Measurements from ENCODE around the gene CFAP45.
A peak's percentile ranks its signal among the peaks of the same experiment; 100 is the strongest.
"Not testable (repeated sequence)": the region's sequence is repeated elsewhere in the genome, so short reads cannot be mapped to it uniquely, and the experiment has no call there.

Gene CFAP45

GRCh38 chr1:159913451-159914192, 13.7 kb upstream of the CFAP45 start:
- H3K9me3 Mint-ChIP-seq, result no peaks in the 10 kb centered on the region
- peaks cover 19% of the 10 kb centered on the region for H3K36me3 Mint-ChIP-seq
- H3K4me3 Mint-ChIP-seq, result no peak overlapping the region
- no peaks in the 10 kb centered on the region for H3K27me3 Mint-ChIP-seq
- no peak for ATAC-seq (ENCODE audit: low read depth)
- no peak for DNase-seq (ENCODE audit: low spot score in 2 of 2)
- H3K4me1 Mint-ChIP-seq, result peaks cover 53% of the 10 kb centered on the region
- H3K27ac Mint-ChIP-seq, result peak overlapping the region; percentile 97

GRCh38 chr1:159911326-159912070, 11.5 kb upstream of the CFAP45 start:
- peaks cover 41% of the 10 kb centered on the region for H3K4me1 Mint-ChIP-seq
- no peak for DNase-seq (ENCODE audit: low spot score in 2 of 2)
- peak overlapping the region; percentile 97 for H3K27ac Mint-ChIP-seq
- no peak overlapping the region for H3K4me3 Mint-ChIP-seq
- peaks cover 6% of the 10 kb centered on the region for H3K36me3 Mint-ChIP-seq
- H3K27me3 Mint-ChIP-seq, result no peaks in the 10 kb centered on the region
- no peaks in the 10 kb centered on the region for H3K9me3 Mint-ChIP-seq
- no peak for ATAC-seq (ENCODE audit: low read depth)

GRCh38 chr1:159908031-159908940, 8.3 kb upstream of the CFAP45 start:
- no peaks in the 10 kb centered on the region for H3K36me3 Mint-ChIP-seq
- peak overlapping the region; percentile 97 for H3K27ac Mint-ChIP-seq
- H3K4me3 Mint-ChIP-seq, result no peak overlapping the region

GRCh38 chr1:159906960-159907359, 7.0 kb upstream of the CFAP45 start:
- H3K9me3 Mint-ChIP-seq, result no peaks in the 10 kb centered on the region
- H3K4me3 Mint-ChIP-seq, result no peak overlapping the region
- peaks cover 20% of the 10 kb centered on the region for H3K4me1 Mint-ChIP-seq
- H3K27ac Mint-ChIP-seq, result peak overlapping the region; percentile 60
- ATAC-seq (ENCODE audit: low read depth) (no peak), DNase-seq (ENCODE audit: low spot score in 2 of 2) (no peak)
- H3K27me3 Mint-ChIP-seq, result no peaks in the 10 kb centered on the region
- no peaks in the 10 kb centered on the region for H3K36me3 Mint-ChIP-seq

More at GRCh38 chr1:159908031-159908940, 8.3 kb upstream of the CFAP45 start:
- Mint-ChIP-seq H3K27me3 (no peaks in the 10 kb centered on the region), H3K4me1 (peaks cover 26% of the 10 kb centered on the region), H3K9me3 (no peaks in the 10 kb centered on the region)
- no peak for DNase-seq (ENCODE audit: low spot score in 2 of 2)
- ATAC-seq (ENCODE audit: low read depth), result no peak

- not testable (repeated sequence) for H3K27me3 Mint-ChIP-seq; ATAC-seq (ENCODE audit: low read depth)
These were observed 4.1 kb upstream of the CFAP45 start for GRCh38 chr1:159904036-159904435.

GRCh38 chr1:159902541-159902940, 2.6 kb upstream of the CFAP45 start:
- DNase-seq (ENCODE audit: low spot score in 2 of 2), result no peak
- no peak for ATAC-seq (ENCODE audit: low read depth)
- Mint-ChIP-seq H3K4me1 (peaks cover 11% of the 10 kb centered on the region), H3K9me3 (no peaks in the 10 kb centered on the region), H3K4me3 (no peak overlapping the region), H3K36me3 (no peaks in the 10 kb centered on the region), H3K27me3 (no peaks in the 10 kb centered on the region), H3K27ac (no peak overlapping the region)

More at GRCh38 chr1:159904036-159904435, 4.1 kb upstream of the CFAP45 start:
- H3K9me3 Mint-ChIP-seq; H3K4me1 Mint-ChIP-seq; DNase-seq (ENCODE audit: low spot score in 2 of 2); H3K27ac Mint-ChIP-seq; H3K4me3 Mint-ChIP-seq; H3K36me3 Mint-ChIP-seq: not testable (repeated sequence)

GRCh38 chr1:159900755-159901360, 893 bp upstream of the CFAP45 start:
- no peaks in the 10 kb centered on the region for H3K36me3 Mint-ChIP-seq

GRCh38 chr1:159899634-159900033, 331 bp downstream of the CFAP45 start:
- ATAC-seq (ENCODE audit: low read depth); DNase-seq (ENCODE audit: low spot score in 2 of 2); H3K27me3 Mint-ChIP-seq; H3K4me3 Mint-ChIP-seq; H3K36me3 Mint-ChIP-seq; H3K9me3 Mint-ChIP-seq: not testable (repeated sequence)
- Mint-ChIP-seq H3K4me1 (peaks cover 11% of the 10 kb centered on the region), H3K27ac (peak overlapping the region; percentile 93)

More at GRCh38 chr1:159900755-159901360, 893 bp upstream of the CFAP45 start:
- DNase-seq (ENCODE audit: low spot score in 2 of 2), result no peak
- Mint-ChIP-seq H3K27ac (no peak overlapping the region), H3K4me1 (peaks cover 11% of the 10 kb centered on the region), H3K4me3 (no peak overlapping the region), H3K9me3 (no peaks in the 10 kb centered on the region), H3K27me3 (no peaks in the 10 kb centered on the region)
- no peak for ATAC-seq (ENCODE audit: low read depth)

GRCh38 chr1:159898527-159898926, 1.4 kb downstream of the CFAP45 start:
- Mint-ChIP-seq H3K36me3 (no peaks in the 10 kb centered on the region), H3K9me3 (no peaks in the 10 kb centered on the region), H3K27ac (peak overlapping the region; percentile 36), H3K4me3 (no peak overlapping the region), H3K27me3 (no peaks in the 10 kb centered on the region), H3K4me1 (peaks cover 11% of the 10 kb centered on the region)
- DNase-seq (ENCODE audit: low spot score in 2 of 2) (no peak), ATAC-seq (ENCODE audit: low read depth) (peak; percentile 74)

- DNase-seq (ENCODE audit: low spot score in 2 of 2), result no peak
- H3K27ac Mint-ChIP-seq, result peak overlapping the region; percentile 36
- no peaks in the 10 kb centered on the region for H3K9me3 Mint-ChIP-seq
- ATAC-seq (ENCODE audit: low read depth), result peak; percentile 61
- no peaks in the 10 kb centered on the region for H3K36me3 Mint-ChIP-seq
- no peak overlapping the region for H3K4me3 Mint-ChIP-seq
- H3K27me3 Mint-ChIP-seq, result no peaks in the 10 kb centered on the region
- peaks cover 13% of the 10 kb centered on the region for H3K4me1 Mint-ChIP-seq
These were observed 2.0 kb downstream of the CFAP45 start for GRCh38 chr1:159897962-159898361.

GRCh38 chr1:159896546-159896930, 3.4 kb downstream of the CFAP45 start:
- no peaks in the 10 kb centered on the region for H3K9me3 Mint-ChIP-seq
- H3K27ac Mint-ChIP-seq, result no peak overlapping the region
- peaks cover 16% of the 10 kb centered on the region for H3K4me1 Mint-ChIP-seq
- ATAC-seq (ENCODE audit: low read depth) (no peak), DNase-seq (ENCODE audit: low spot score in 2 of 2) (no peak)
- no peaks in the 10 kb centered on the region for H3K27me3 Mint-ChIP-seq
- no peak overlapping the region for H3K4me3 Mint-ChIP-seq
- no peaks in the 10 kb centered on the region for H3K36me3 Mint-ChIP-seq

GRCh38 chr1:159895836-159896545, 4.0 kb downstream of the CFAP45 start:
- Mint-ChIP-seq H3K36me3 (no peaks in the 10 kb centered on the region), H3K27me3 (no peaks in the 10 kb centered on the region), H3K4me3 (no peak overlapping the region), H3K27ac (no peak overlapping the region), H3K4me1 (peaks cover 17% of the 10 kb centered on the region), H3K9me3 (no peaks in the 10 kb centered on the region)
- DNase-seq (ENCODE audit: low spot score in 2 of 2) (no peak), ATAC-seq (ENCODE audit: low read depth) (no peak)

- Mint-ChIP-seq H3K4me3 (no peak overlapping the region), H3K27me3 (no peaks in the 10 kb centered on the region), H3K4me1 (peaks cover 18% of the 10 kb centered on the region), H3K27ac (no peak overlapping the region), H3K9me3 (no peaks in the 10 kb centered on the region), H3K36me3 (no peaks in the 10 kb centered on the region)
- DNase-seq (ENCODE audit: low spot score in 2 of 2), result no peak
- ATAC-seq (ENCODE audit: low read depth), result no peak
These were observed 4.7 kb downstream of the CFAP45 start for GRCh38 chr1:159895286-159895685.
